Stimulated activated CD8-positive, alpha-beta memory T cell treated with anti-CD3 and anti-CD28 coated beads, Interleukin-15, amount 100 ng/mL, for 4 hours (primary cell): ENCODE data around the gene PRR20E.
"Not testable (repeated sequence)": the region's sequence is repeated elsewhere in the genome, so short reads cannot be mapped to it uniquely, and the experiment has no call there.

Source experiments
- DNase-seq, 2 donors: peaks; one replicate each; pipeline ENCODE4 v3.0.0-alpha.2; 2020; ENCODE audit warnings: low read depth in 2 of 2

Gene PRR20E

DNA sequence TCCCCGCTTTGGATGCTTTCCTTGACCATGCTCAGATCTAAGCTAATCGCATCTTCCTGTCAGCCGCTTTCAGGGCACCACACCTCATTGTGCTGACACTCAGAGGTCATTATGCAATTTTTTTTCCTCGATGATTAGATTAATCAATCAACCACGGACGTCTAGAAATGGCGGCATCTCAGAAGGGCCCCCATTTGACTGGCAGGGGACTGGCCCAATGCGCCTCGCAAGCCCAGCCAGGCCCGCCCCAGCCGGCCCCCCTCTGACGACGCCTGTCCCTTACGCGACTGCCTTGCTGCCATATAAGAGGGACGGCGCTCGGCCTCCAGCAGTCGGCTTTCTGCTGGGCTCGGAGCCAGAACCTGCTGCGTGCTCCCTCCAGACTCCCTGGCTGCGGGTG is at the start of gene PRR20E:
TSS of gene PRR20E (plus strand) at position 301 of the 400 bp plus-strand sequence. CDS start 387 bp downstream, outside the sequence.
- DNase-seq, result not testable (repeated sequence)

DNA sequence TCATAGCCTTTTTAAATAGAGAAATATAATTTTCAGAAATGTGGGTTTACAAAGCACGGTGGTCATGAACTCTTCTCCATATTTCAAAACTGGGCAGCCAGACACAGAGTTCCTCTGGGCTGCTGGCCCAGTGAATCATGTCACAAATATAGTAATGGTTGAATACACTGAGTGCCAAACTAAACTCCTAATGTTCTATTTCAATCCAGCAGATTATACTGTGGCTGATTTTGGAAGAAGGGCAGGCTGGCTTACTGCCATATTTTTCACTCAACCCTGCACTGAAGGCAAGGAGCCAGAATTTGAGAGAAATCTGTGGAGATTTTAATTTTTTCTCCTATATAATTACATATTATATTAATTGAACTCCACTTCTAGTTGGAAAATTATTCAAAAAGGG is 43.3 kb upstream of the PRR20E start:
- DNase-seq, result no peak

DNA sequence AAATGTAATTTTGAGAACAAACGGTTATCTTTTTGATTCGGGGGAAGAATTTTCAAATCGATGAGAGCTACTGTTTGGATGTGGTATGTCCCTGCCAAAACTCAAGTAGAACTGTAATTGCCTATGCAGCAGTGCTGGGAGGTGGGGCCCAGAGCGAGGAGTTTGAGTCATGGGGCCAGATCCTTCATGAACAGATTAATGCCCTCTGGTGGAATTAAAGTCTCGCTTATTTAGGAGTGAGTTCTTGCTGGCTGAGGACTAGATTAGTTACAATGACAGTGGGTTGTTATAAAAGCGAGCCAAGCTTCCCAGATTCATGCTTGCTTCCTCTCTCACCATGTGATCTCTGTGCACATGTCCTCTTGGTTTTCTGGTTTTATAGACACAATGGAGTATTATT is 38.1 kb upstream of the PRR20E start:
- no peak for DNase-seq

DNA sequence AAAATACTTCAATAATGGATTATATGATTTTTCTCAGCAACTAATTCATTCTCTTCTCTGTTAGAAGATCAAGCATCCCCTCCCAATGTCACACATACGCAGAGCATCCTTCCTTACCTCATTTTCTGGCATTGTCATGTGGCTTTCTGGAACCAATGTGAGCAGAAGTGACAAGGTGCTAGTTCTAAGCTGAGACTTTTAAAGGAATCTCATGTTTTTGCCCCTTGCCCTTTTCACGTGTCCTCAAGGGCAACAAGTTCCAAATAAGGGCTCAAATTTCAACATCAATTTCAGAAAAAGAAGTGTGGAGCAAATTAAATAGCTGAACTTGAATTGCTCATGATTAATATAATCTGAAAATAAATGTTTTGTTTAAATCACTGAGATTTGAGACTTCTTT is 30.9 kb upstream of the PRR20E start:
- no peak for DNase-seq

DNA sequence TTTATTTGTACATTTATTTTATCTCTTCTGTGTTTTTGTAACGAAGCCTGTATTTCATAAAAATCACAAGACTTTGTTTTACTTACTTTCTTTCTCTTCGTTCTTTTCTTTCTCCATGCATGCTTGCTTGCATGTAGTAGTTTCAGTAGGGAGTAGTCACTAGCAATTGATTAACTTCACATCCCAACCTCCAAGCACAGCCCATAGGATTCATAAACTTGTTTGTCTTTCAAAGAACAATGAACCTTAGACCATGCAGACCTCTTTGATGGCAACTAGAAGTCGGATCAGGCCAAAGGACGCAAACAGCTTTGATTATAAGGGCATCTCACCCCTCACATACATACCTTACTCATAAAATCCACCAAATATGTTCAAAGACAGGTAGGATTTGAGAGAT is 29.4 kb upstream of the PRR20E start:
- DNase-seq, result no peak

DNA sequence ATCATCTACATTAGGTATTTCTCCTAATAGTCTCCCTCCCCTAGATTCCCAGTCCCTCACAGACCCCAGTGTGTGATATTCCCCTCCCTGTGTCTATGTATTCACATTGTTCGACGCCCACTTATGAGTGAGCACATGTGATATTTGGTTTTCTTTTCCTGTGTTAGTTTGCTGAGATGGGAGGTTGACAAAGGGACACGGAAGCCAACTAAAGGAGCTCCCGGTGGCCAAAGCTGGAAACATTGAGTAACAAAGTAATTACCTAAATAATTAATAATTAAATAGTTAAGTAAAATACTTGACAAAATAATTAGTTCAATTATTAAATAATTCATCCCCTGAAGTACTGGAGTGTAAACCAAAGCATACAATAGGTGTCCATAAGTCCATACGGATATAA is 28.0 kb upstream of the PRR20E start:
- DNase-seq, result no peak

DNA sequence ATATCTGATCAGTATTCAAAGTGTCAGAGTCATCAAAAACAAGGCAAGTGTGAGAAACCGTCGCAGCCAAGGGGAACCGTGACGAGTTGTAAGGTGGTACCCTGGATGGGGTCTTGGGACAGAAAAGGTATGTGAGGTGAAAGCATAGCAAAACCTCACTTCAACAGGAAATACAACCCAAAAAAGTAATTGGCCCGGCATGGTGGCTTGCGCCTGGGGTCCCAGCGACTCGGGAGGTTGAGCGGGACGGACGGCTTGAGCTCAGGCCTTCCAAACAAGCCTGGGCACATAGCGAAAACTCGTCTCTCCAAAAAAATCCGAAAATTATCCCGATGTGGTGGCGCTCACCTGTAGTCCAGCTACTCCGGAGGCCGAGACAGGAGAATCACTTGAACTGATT is 27.2 kb upstream of the PRR20E start:
- DNase-seq, result not testable (repeated sequence)

DNA sequence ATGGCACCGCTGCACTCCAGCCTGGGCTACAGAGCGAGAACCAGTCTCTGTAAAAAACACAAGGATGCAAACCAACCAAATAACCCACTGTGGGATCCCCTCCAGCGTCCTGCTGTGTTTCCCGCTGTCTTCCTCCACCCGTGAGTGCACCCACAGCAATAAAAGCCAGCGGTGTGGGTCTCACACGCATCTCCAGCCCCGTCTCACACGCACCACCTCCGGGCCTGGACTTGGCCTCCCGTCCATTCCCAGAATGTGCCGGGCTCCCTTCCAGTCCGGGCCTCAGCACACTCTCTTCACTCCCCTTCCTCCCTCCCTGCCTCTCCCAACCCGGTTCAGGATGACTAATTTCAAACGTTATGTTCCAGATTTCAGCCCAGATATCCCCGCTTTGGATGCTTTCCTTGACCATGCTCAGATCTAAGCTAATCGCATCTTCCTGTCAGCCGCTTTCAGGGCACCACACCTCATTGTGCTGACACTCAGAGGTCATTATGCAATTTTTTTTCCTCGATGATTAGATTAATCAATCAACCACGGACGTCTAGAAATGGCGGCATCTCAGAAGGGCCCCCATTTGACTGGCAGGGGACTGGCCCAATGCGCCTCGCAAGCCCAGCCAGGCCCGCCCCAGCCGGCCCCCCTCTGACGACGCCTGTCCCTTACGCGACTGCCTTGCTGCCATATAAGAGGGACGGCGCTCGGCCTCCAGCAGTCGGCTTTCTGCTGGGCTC is 26.6 kb upstream of the PRR20E start, which contains the start of gene PRR20A:
TSS of gene PRR20A (plus strand) at position 684 of the 734 bp plus-strand sequence. CDS start 387 bp downstream, outside the sequence.
- not testable (repeated sequence) for DNase-seq

DNA sequence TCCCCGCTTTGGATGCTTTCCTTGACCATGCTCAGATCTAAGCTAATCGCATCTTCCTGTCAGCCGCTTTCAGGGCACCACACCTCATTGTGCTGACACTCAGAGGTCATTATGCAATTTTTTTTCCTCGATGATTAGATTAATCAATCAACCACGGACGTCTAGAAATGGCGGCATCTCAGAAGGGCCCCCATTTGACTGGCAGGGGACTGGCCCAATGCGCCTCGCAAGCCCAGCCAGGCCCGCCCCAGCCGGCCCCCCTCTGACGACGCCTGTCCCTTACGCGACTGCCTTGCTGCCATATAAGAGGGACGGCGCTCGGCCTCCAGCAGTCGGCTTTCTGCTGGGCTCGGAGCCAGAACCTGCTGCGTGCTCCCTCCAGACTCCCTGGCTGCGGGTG is 19.8 kb upstream of the PRR20E start, which contains the start of gene PRR20B:
TSS of gene PRR20B (plus strand) at position 301 of the 400 bp plus-strand sequence. CDS start 387 bp downstream, outside the sequence.
- not testable (repeated sequence) for DNase-seq

DNA sequence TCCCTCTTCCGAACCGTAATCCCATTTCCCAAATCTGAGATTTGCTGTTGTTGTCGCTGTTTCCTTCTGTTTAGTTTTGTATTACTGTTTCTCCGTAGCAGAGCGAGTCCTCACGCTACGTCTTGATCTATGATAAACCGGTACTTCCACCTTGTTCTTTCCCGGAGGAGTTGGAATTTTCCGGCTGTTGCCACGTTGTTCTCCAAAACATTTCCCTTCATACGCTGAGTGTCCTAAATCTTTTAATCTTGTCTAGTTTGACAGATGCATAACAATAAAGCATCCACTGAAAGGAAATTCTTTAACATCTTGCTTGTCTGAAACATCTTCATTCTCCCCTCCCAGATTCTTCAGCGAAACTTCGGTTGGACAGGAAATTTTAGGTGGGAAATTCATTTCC is 18.9 kb upstream of the PRR20E start:
- DNase-seq, result not testable (repeated sequence)

DNA sequence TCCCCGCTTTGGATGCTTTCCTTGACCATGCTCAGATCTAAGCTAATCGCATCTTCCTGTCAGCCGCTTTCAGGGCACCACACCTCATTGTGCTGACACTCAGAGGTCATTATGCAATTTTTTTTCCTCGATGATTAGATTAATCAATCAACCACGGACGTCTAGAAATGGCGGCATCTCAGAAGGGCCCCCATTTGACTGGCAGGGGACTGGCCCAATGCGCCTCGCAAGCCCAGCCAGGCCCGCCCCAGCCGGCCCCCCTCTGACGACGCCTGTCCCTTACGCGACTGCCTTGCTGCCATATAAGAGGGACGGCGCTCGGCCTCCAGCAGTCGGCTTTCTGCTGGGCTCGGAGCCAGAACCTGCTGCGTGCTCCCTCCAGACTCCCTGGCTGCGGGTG is 13.2 kb upstream of the PRR20E start, which contains the start of gene PRR20C:
TSS of gene PRR20C (plus strand) at position 301 of the 400 bp plus-strand sequence. CDS start 387 bp downstream, outside the sequence.
- DNase-seq, result not testable (repeated sequence)

DNA sequence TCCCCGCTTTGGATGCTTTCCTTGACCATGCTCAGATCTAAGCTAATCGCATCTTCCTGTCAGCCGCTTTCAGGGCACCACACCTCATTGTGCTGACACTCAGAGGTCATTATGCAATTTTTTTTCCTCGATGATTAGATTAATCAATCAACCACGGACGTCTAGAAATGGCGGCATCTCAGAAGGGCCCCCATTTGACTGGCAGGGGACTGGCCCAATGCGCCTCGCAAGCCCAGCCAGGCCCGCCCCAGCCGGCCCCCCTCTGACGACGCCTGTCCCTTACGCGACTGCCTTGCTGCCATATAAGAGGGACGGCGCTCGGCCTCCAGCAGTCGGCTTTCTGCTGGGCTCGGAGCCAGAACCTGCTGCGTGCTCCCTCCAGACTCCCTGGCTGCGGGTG is 6.7 kb upstream of the PRR20E start, which contains the start of gene PRR20D:
TSS of gene PRR20D (plus strand) at position 301 of the 400 bp plus-strand sequence. CDS start 387 bp downstream, outside the sequence.
- DNase-seq, result not testable (repeated sequence)

DNA sequence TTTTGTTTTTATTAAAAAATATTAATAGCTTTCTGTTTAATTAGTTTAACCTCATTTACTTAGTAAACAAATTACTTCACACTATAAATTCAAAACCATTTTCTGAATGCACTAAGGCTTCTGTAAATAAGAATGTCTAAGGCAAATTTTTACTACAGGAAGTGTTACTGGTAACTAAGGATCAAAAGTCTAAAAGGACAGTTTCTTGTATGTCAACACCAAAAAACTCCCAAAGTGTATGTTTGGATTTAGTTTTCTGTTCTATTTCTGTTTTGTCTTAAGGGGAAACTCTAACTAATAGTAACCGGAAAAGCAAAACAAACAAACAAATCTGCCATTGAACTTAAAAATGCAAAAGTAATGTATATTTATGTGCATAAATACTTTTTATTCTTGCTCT is 24.7 kb downstream of the PRR20E start:
- DNase-seq, result no peak

DNA sequence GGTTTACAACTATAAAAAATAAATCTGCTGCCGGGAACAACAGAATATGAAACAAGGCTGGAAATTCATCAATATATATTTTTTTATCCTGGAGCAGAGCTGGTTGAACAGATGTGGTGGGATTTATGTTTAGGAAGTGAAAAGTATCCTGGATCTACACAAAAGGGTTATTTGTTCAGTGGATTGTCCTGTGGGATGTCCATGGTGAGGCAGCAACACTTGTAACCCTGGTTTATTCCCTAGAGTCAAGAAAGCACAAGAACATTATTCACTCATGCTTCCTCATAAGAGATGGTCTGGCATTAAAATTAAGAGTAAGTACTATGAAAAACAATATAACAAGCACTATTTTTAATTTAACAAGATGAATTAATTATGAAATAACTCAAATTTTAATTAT is 46.0 kb downstream of the PRR20E start:
- DNase-seq, result no peak
